Measurements from ENCODE around the gene ABTB1.

Gene ABTB1

DNA sequence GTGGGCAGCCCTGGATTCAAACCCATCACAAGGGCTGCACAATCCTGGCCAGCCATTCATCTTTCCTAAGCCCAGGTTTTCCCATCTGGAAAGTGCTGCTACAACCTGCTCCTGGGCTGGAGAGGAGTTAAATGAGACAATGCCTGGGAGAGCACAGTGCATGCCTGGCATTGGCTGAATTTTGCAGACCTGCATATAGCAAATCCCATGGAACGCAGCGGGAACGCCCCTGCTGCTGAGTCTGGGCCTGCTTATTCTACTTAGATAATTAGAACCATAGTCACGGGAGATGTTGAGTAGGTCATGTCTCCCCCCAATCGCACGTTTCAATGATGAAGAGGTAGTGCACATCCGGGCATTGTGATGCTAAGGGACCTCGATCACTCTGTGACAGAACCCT lies 46.6 kb downstream of the ABTB1 start:
- no peak for DNase-seq (ENCODE audit: low read depth, low spot score)

- no peak for DNase-seq (ENCODE audit: low read depth, low spot score)
Measured at GRCh38 chr3:127720161-127720823, 47.5 kb downstream of the ABTB1 start.

- DNase-seq (ENCODE audit: low read depth, low spot score): no peak
Measured at GRCh38 chr3:127720985-127721935, 48.5 kb downstream of the ABTB1 start.

GRCh38 chr3:127722091-127722784 lies 49.5 kb downstream of the ABTB1 start:
- no peak for DNase-seq (ENCODE audit: low read depth, low spot score)

GRCh38 chr3:127723011-127723567 lies 50.3 kb downstream of the ABTB1 start:
- DNase-seq (ENCODE audit: low read depth, low spot score): no peak

GRCh38 chr3:127726894-127727293 lies 54.1 kb downstream of the ABTB1 start:
- DNase-seq (ENCODE audit: low read depth, low spot score): no peak

DNA sequence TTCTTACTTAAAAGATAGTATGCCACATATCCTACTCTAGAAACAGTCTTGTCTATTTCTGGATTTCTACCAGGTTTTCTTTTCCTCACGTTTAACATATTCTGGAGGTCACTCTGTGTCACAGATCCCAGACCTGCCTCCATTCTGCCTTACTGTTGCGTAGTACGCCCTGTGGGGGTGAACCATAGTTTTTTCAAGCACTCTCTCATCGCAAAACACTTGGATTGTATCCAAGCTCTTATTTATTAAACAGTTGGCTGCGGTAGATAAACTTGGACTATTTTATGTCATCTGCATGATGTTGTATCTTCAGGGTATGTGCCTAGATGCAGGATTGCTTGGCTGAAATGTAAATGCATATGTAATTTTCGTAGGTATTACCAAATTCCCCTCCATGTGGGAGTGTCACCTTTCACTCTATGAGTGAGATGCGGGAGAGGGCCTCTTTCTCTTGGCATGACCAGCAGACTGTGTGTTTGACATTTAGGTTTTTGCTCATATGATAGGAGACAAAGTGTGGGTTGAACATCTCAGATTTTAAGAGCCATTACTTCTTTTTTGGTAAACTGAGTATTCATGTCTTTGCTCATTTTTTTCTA lies 55.8 kb downstream of the ABTB1 start:
- DNase-seq (ENCODE audit: low read depth, low spot score): no peak

DNA sequence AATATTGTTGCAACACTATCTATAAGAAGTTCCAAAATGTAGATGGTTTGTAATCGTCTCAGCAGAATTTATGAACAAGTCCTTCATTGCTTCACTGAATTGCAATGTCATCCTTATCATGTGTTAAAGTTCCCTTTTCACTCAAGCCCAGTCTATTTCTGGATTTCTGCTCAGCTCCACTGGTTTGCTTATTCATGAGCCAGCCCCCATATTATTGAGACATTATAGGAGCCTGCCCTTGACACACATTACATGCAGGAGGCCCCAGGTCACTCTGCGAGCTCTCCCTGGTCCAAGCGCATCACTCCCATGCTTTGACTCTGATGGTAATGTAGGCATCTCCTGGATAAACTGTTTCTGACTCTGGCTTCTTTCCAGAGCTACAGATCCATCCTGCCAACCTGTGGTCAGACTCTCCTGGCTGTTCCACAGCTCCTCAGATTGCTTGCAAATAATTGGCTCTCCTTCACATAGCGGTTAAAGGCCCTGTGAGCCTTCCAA lies 56.9 kb downstream of the ABTB1 start:
- DNase-seq (ENCODE audit: low read depth, low spot score): no peak

DNA sequence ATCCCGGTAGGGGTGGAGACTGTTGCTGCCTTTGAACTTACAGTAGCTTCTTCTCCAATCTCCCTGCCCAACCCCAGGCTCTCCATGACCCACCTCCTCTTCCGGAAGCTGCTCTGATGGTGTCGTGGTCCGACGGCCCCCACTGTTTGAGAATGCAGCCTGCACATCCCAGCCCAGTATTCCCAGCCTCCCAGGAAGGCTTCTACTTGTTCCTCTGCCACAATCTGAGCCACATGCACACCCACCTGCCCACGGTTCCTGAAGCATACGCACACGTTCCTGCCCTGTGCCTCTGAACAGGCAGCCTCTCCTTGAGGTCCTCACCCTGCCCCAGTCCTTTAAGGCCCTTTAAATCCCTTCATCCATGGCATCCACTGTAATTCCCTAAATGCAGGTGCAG lies 57.4 kb downstream of the ABTB1 start:
- DNase-seq (ENCODE audit: low read depth, low spot score): no peak

Data from ELF-1 (cell line).